ENCODE measurements around the gene ANKRD13C.

ANKRD13C gene

DNA sequence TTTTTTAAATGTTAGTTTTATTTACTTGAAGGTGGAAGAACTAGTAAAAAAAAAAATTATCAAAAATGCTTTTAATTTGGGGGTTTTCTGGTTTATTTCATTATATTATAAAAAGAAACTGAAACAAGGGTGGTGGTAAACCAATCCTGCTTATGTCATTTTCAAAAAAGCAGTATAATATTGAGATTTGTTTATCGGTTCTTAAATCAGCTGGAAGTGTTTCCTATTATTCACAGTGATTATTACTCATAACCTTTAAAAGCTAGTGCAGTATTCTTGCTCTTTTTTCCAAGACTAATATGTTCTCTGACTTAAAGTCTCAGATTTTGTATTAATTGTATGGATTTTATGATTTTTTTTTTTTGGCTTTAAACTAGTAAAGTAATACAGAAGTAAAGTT lies 143.7 kb downstream of the ANKRD13C start:
- DNase-seq, result no peak
